GM12864 (cell line): ENCODE measurements around the gene UPP2.

Source experiments
- DNase-seq: peaks from one replicate; pipeline ENCODE4 v3.0.0-alpha.2; 2011; ENCODE audit warnings: low read depth
- H3K4me3 ChIP-seq: 2 replicates; pipeline ENCODE4 v1.5.1; 2011; ENCODE audit warnings: mild to moderate bottlenecking, low read depth, low read length, control low read depth
- TF ChIP-seq, protein P1 (sequence below): IDR thresholded peaks from 2 replicates; pipeline ENCODE4 v1.5.1; 2011; ENCODE audit warnings: low read depth, mild to moderate bottlenecking, moderate library complexity, low read length, control low read depth, inconsistent platforms; ENCODE audit errors: missing control alignments

UPP2 gene

DNA sequence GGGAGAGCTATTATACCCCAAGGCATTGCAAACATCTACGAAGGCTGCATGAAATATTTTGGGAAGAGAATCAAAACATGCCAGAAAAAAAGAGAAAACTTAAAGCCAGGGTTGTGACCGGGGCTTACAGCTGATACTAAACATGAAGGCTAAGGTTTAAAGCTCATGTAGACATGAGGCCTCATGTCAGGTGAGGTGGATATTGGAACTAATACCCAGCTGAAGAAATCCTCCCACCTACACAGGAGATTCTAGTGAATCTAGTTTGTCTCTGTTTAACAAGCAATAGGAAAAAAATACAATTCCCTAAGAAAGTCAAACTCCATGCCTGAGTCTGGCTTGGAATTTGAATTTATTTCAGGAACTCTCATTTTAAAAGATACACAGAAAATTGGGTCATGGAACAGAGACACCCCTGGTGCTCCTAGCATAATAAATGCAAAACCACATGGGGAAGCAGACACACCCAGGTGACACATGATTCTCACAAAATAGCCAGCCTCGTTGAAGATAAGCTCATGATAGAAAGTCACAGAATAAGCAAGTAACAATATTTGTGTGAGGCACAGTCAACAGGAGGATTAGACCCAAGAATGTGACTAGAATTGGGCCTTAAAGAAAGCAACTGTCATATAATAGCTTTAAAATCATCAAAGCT, 42.2 kb downstream of the UPP2 start:
- TF ChIP-seq, protein P1, sequence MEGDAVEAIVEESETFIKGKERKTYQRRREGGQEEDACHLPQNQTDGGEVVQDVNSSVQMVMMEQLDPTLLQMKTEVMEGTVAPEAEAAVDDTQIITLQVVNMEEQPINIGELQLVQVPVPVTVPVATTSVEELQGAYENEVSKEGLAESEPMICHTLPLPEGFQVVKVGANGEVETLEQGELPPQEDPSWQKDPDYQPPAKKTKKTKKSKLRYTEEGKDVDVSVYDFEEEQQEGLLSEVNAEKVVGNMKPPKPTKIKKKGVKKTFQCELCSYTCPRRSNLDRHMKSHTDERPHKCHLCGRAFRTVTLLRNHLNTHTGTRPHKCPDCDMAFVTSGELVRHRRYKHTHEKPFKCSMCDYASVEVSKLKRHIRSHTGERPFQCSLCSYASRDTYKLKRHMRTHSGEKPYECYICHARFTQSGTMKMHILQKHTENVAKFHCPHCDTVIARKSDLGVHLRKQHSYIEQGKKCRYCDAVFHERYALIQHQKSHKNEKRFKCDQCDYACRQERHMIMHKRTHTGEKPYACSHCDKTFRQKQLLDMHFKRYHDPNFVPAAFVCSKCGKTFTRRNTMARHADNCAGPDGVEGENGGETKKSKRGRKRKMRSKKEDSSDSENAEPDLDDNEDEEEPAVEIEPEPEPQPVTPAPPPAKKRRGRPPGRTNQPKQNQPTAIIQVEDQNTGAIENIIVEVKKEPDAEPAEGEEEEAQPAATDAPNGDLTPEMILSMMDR = no peak
- no peak for DNase-seq
- no peak overlapping the region for H3K4me3 ChIP-seq

- H3K4me3 ChIP-seq = no peak overlapping the region
- TF ChIP-seq, protein P1 = no peak
- no peak for DNase-seq
These were observed 43.4 kb downstream of the UPP2 start for GRCh38 chr2:158144914-158145625.

DNA sequence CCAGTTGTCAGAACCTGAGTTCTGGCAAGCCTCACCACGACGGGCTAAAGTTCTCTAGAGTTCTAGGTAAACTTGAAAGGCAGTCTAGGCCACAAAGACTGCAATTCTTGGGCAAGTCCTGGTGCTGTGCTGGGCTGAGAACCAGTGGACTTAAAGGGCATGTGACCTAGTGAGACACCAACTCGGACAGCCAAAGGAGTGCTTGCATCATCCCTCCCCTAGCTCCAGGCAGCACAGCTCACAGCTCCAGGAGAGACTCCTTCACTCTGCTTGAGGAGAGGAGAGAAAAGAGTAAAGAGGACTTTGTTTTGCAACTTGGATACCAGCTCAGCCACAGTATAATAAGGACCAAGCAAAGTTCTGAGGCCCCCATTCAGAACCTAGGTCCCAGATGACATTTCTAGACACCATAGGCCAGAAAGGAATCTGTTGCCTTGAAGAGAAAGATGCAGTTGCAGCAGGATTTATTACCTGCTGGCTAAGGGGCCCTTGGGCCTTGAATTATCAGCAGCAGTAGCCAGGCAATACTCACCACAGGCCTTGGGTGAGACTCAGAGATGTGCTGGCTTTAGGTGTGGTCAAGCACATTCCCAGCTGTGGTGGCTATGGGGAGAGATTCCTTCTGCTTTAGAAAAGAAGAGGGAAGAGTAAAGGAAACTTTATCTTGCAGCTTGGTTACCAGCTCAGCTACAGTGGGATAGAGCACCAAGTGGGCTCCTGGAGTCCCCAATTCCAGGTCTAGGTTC, 51.8 kb downstream of the UPP2 start:
- H3K4me3 ChIP-seq = no peak overlapping the region
- DNase-seq = no peak
- TF ChIP-seq, protein P1 = no peak

- TF ChIP-seq, protein P1 = no peak
- DNase-seq = no peak
- no peak overlapping the region for H3K4me3 ChIP-seq
These were observed 52.9 kb downstream of the UPP2 start for GRCh38 chr2:158154596-158154995.

DNA sequence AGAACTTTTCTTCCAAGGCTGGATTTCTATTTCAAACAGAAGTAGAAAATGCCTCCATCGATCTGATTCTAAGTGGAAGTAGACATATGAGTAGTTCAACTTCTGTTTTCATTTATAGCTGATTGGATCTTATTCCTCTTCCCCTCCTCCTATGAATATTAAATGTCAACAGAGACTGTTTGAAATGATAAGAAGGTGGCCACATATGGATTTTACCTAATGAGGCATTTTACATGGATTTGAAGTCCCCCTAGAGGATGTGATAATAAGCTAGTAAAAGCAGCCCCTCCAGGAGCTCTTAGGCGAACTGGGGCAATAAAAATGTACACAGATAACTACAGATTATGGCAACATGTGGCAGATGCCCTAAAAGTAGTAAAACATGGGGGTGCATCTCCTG, 71.0 kb downstream of the UPP2 start:
- no peak overlapping the region for H3K4me3 ChIP-seq
- no peak for DNase-seq
- TF ChIP-seq, protein P1 = no peak

- no peak overlapping the region for H3K4me3 ChIP-seq
These were observed 72.8 kb downstream of the UPP2 start for GRCh38 chr2:158174495-158174894.

More at GRCh38 chr2:158174495-158174894, 72.8 kb downstream of the UPP2 start:
- TF ChIP-seq, protein P1 = no peak
- no peak for DNase-seq
